ENCODE measurements around the gene KCNK13. TPM values are rescaled to one million over a fixed set of nuclear protein-coding genes. Genes with fewer than 3 reads are reported as not detected.

The KCNK13 gene
- total and polyA plus RNA-seq, 3 donors from 2014 or later, result 26.2 to 59.1 (median 42.5) TPM

GRCh38 chr14:90168425-90169105 lies 106.8 kb downstream of the KCNK13 start:
- no peak overlapping the region for H3K4me3 ChIP-seq
- WGBS, 2 donors, result 76 to 82% methylated on average over 4 of the region's 4 CpGs
- no peaks in the 10 kb centered on the region for H3K9me3 ChIP-seq
- H3K4me1 ChIP-seq, result peaks cover 6% of the 10 kb centered on the region
- TF ChIP-seq, protein P1, sequence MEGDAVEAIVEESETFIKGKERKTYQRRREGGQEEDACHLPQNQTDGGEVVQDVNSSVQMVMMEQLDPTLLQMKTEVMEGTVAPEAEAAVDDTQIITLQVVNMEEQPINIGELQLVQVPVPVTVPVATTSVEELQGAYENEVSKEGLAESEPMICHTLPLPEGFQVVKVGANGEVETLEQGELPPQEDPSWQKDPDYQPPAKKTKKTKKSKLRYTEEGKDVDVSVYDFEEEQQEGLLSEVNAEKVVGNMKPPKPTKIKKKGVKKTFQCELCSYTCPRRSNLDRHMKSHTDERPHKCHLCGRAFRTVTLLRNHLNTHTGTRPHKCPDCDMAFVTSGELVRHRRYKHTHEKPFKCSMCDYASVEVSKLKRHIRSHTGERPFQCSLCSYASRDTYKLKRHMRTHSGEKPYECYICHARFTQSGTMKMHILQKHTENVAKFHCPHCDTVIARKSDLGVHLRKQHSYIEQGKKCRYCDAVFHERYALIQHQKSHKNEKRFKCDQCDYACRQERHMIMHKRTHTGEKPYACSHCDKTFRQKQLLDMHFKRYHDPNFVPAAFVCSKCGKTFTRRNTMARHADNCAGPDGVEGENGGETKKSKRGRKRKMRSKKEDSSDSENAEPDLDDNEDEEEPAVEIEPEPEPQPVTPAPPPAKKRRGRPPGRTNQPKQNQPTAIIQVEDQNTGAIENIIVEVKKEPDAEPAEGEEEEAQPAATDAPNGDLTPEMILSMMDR (IDR thresholded peaks at IDR 0.05), result no peak
- no peak for TF ChIP-seq POLR2A (IDR thresholded peaks at IDR 0.05)
- H3K36me3 ChIP-seq (ENCODE audit: low read depth, missing control alignments), result no peaks in the 10 kb centered on the region
- intact Hi-C loops (cut with DNase I; ENCODE audit: low total_unique reads), result no loop called here
- no peak overlapping the region for H3K27ac ChIP-seq
- DNase-seq, result no peak
- no peaks in the 10 kb centered on the region for H3K27me3 ChIP-seq

GRCh38 chr14:90175631-90176030 lies 113.8 kb downstream of the KCNK13 start:
- Histone ChIP-seq H3K9me3 (no peaks in the 10 kb centered on the region), H3K4me3 (no peak overlapping the region), H3K36me3 (ENCODE audit: low read depth, missing control alignments) (no peaks in the 10 kb centered on the region), H3K27me3 (no peaks in the 10 kb centered on the region), H3K4me1 (peaks cover 10% of the 10 kb centered on the region), H3K27ac (no peak overlapping the region)
- intact Hi-C loops (cut with DNase I; ENCODE audit: low total_unique reads), result no loop called here
- TF ChIP-seq, protein P1 (IDR thresholded peaks at IDR 0.05), result no peak
- TF ChIP-seq POLR2A (IDR thresholded peaks at IDR 0.05), result no peak
- 84 to 96% methylated on average over 3 of the region's 3 CpGs for WGBS, 2 donors
- no peak for DNase-seq

DNA sequence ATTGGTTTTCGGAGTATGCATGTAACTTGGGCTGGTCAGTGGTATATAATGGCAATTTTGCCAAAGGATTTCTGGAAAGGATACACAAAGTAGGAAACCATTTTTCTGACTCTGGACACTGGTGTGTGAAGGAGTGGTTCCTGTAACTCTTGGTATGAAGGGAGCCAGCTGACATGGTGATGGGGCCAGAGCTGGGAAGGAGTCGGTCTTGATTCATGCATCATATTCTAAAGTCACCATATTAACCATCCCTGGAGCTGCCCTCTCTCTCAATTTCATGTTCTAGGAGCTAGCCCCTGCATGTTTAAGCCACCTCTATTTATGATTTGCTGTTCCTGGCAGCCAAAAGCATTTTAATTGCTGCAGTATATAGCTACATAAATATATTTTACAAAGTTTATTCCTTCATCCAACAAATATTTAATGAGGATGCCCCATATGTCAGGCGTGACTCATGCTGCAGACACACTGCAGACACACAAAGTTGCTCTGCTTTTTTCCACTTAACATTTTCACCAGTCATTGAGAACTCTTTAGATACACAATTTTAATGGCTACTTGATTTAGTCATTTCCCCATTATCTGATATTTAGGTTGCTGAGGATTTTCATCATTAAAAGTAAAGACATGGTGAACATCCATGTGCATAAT lies 115.9 kb downstream of the KCNK13 start:
- TF ChIP-seq POLR2A (IDR thresholded peaks at IDR 0.05), result no peak
- TF ChIP-seq, protein P1 (IDR thresholded peaks at IDR 0.05), result no peak
- Histone ChIP-seq H3K4me1 (peaks cover 10% of the 10 kb centered on the region), H3K4me3 (no peak overlapping the region), H3K27ac (no peak overlapping the region), H3K27me3 (no peaks in the 10 kb centered on the region), H3K36me3 (ENCODE audit: low read depth, missing control alignments) (no peaks in the 10 kb centered on the region), H3K9me3 (no peaks in the 10 kb centered on the region)
- WGBS, 2 donors, result 75 to 81% methylated on average over 3 of the region's 3 CpGs
- intact Hi-C loops (cut with DNase I; ENCODE audit: low total_unique reads), result no loop called here
- DNase-seq, result no peak

DNA sequence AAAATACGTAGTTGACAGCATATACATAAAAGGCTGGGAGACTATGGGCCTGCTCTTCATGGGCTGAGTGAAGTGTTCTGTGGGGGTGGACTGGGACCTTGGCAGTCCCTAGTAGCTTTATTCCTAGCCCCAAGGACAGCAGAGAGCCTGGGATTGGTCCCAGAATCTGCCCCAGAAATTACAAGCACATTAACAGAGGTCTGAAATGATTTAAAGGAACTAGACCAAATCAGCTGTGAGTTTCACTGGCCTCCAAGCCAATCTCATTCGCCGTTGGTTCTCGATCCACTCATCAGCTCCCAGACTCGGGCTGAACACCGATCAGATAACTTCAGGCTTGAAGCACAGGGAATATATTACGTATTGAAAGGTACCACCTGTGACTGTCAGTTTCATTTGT lies 117.6 kb downstream of the KCNK13 start:
- H3K4me3 ChIP-seq, result no peak overlapping the region
- DNase-seq, result no peak
- 42 to 51% methylated on average over 7 of the region's 7 CpGs for WGBS, 2 donors
- H3K4me1 ChIP-seq, result peaks cover 10% of the 10 kb centered on the region
- TF ChIP-seq, protein P1 (IDR thresholded peaks at IDR 0.05), result no peak
- no peak for TF ChIP-seq POLR2A (IDR thresholded peaks at IDR 0.05)
- intact Hi-C loops (cut with DNase I; ENCODE audit: low total_unique reads), result no loop called here
- no peaks in the 10 kb centered on the region for H3K36me3 ChIP-seq (ENCODE audit: low read depth, missing control alignments)
- H3K27ac ChIP-seq, result no peak overlapping the region
- H3K9me3 ChIP-seq, result no peaks in the 10 kb centered on the region
- H3K27me3 ChIP-seq, result no peaks in the 10 kb centered on the region
